HepG2 (cell line): ENCODE results near the gene SEC16A. TPM values are rescaled to one million over a fixed set of nuclear protein-coding genes. Genes with fewer than 3 reads are reported as not detected.

Source experiments
- AGO2 ChIP-seq: fragments of 200-400 bp; formaldehyde crosslinking; optimal IDR thresholded peaks from 2 replicates; pipeline ENCODE3; 2017; ENCODE audit warnings: mild to moderate bottlenecking, low read depth, low read length, moderate library complexity
- BRCA1 ChIP-seq: sonication (generic); formaldehyde crosslinking; IDR thresholded peaks from 2 replicates; pipeline ENCODE4 v1.4.0; 2020; ENCODE audit warnings: missing genetic modification reagents
- CAMTA2 ChIP-seq: sonication (generic); formaldehyde crosslinking; IDR thresholded peaks from 2 replicates; pipeline ENCODE4 v1.4.0; 2020; ENCODE audit warnings: mild to moderate bottlenecking, missing genetic modification reagents, borderline replicate concordance
- EED ChIP-seq: sonication (generic); formaldehyde crosslinking; IDR thresholded peaks from 2 replicates; pipeline ENCODE4 v1.5.0; 2020; ENCODE audit warnings: mild to moderate bottlenecking, missing genetic modification reagents
- JDP2 ChIP-seq: sonication (generic); formaldehyde crosslinking; IDR thresholded peaks from 2 replicates; pipeline ENCODE4 v1.8.1; 2022; ENCODE audit warnings: missing genetic modification reagents, borderline replicate concordance
- KDM1A ChIP-seq: IDR thresholded peaks from 2 replicates; pipeline ENCODE4 v1.6.1; 2016; ENCODE audit warnings: missing compliant biosample characterization
- MZF1 ChIP-seq: sonication (generic); formaldehyde crosslinking; IDR thresholded peaks from 2 replicates; pipeline ENCODE4 v1.8.1; 2023; ENCODE audit warnings: mild to moderate bottlenecking, missing genetic modification reagents, borderline replicate concordance
- NR1H2 ChIP-seq: sonication (generic); formaldehyde crosslinking; IDR thresholded peaks from 2 replicates; pipeline ENCODE4 v1.8.1; 2022; ENCODE audit warnings: low read depth, missing genetic modification reagents, borderline replicate concordance
- NR2F1 ChIP-seq, 2 experiments: fragments of 450-650 bp in 1 of 2; formaldehyde crosslinking in 1 of 2; IDR thresholded peaks; 2 replicates each; pipeline versions ENCODE4 v1.5.0 to v1.6.1; 2016 to 2020; ENCODE audit warnings: mild to moderate bottlenecking in 1 of 2, missing compliant biosample characterization in 1 of 2, missing genetic modification reagents in 1 of 2, moderate library complexity in 1 of 2
- PCBP2 ChIP-seq: fragments of 200-400 bp; formaldehyde crosslinking; optimal IDR thresholded peaks from 2 replicates; pipeline ENCODE3; 2018; ENCODE audit warnings: low read length, low read depth; ENCODE audit not compliant: poor library complexity, severe bottlenecking
- POLR2AphosphoS5 ChIP-seq: IDR thresholded peaks from 2 replicates; pipeline ENCODE4 v1.6.1; 2012; ENCODE audit warnings: low read depth, low read length
- PRDM10 ChIP-seq: sonication (generic); formaldehyde crosslinking; IDR thresholded peaks from 2 replicates; pipeline ENCODE4 v1.4.0; 2020; ENCODE audit warnings: low read depth, missing genetic modification reagents
- SAP130 ChIP-seq: IDR thresholded peaks from 2 replicates; pipeline ENCODE4 v1.6.1; 2016; ENCODE audit warnings: low read depth
- SNAPC2 ChIP-seq: sonication (generic); formaldehyde crosslinking; IDR thresholded peaks from 2 replicates; pipeline ENCODE4 v1.8.1; 2022; ENCODE audit warnings: mild to moderate bottlenecking, missing genetic modification reagents
- SOX5 ChIP-seq: IDR thresholded peaks from 2 replicates; pipeline ENCODE4 v1.6.1; 2016; ENCODE audit warnings: borderline replicate concordance
- ZBTB20 ChIP-seq: sonication (generic); formaldehyde crosslinking; IDR thresholded peaks from 2 replicates; pipeline ENCODE4 v1.8.1; 2023; ENCODE audit warnings: missing genetic modification reagents, low read depth, mild to moderate bottlenecking, borderline replicate concordance
- ZFP37 ChIP-seq: sonication (generic); formaldehyde crosslinking; IDR thresholded peaks from 2 replicates; pipeline ENCODE4 v1.4.0; 2020; ENCODE audit warnings: missing genetic modification reagents, borderline replicate concordance
- ZFP41 ChIP-seq: sonication (generic); formaldehyde crosslinking; IDR thresholded peaks from 2 replicates; pipeline ENCODE4 v1.4.0; 2020; ENCODE audit warnings: mild to moderate bottlenecking, missing genetic modification reagents, borderline replicate concordance
- ZFY ChIP-seq: sonication (generic); formaldehyde crosslinking; IDR thresholded peaks from 2 replicates; pipeline ENCODE4 v1.4.0; 2020; ENCODE audit warnings: missing genetic modification reagents
- ZIK1 ChIP-seq: sonication (generic); formaldehyde crosslinking; IDR thresholded peaks from 2 replicates; pipeline ENCODE4 v1.5.0; 2020; ENCODE audit warnings: mild to moderate bottlenecking, low read depth, missing genetic modification reagents, borderline replicate concordance
- ZNF18 ChIP-seq: sonication (generic); formaldehyde crosslinking; IDR thresholded peaks from 2 replicates; pipeline ENCODE4 v1.8.0; 2022; ENCODE audit warnings: mild to moderate bottlenecking, missing genetic modification reagents; ENCODE audit not compliant: insufficient replicate concordance
- ZNF441 ChIP-seq: sonication (generic); formaldehyde crosslinking; IDR thresholded peaks from 2 replicates; pipeline ENCODE4 v1.7.0; 2021; ENCODE audit warnings: missing genetic modification reagents, borderline replicate concordance
- ZNF720 ChIP-seq: sonication (generic); formaldehyde crosslinking; IDR thresholded peaks from 2 replicates; pipeline ENCODE4 v1.4.0; 2020; ENCODE audit warnings: missing genetic modification reagents
- polyA plus RNA-seq, 8 experiments: library from polyadenylated mRNA; depleted of rRNA in 3 of 8; stranded (reverse) in 7 of 8; unstranded in 1 of 8; fragments of >200 nt; fragmentation: Illumina TruSeq in 4 of 8; extraction: Trizol in 4 of 8; gene quantifications; 2 replicates each; pipeline versions ENCODE4 v1.2.1 to v1.2.3, GENCODE V29; 2011 to 2016; ENCODE audit warnings: low read depth in 4 of 8, missing spikeins in 1 of 8, mixed read lengths in 1 of 8; ENCODE audit not compliant: insufficient read depth in 1 of 8
- total RNA-seq, 5 experiments: library from RNA; depleted of rRNA; stranded (reverse); fragments of >200 nt; fragmentation: Illumina TruSeq; extraction: Trizol; gene quantifications; 2 replicates each; pipeline ENCODE4 v1.2.3, GENCODE V29; 2016; ENCODE audit warnings: low read depth in 1 of 5
- TF ChIP-seq, protein P1 (sequence below): sonication (generic); formaldehyde crosslinking; IDR thresholded peaks from 2 replicates; pipeline ENCODE4 v1.4.0; 2020; ENCODE audit warnings: low read depth, mild to moderate bottlenecking, missing genetic modification reagents

Gene SEC16A
- total and polyA plus RNA-seq, 2 of the 13 experiments (the other 11 are each of a cell fraction or from before 2014, with no cell fraction given) = 15.9 to 18.9 TPM

- TF ChIP-seq ZBTB20 (CRISPR knock-in tag) (no peak; the same call in 1 of the 2 replicates), JDP2 (CRISPR knock-in tag) (no peak), BRCA1 (no peak), ZNF720 (CRISPR knock-in tag) (no peak), EED (CRISPR knock-in tag) (no peak), ZFY (peak; percentile 77), NR2F1 (CRISPR knock-in tag; IDR thresholded peaks at IDR 0.05) (no peak), SOX5 (CRISPR knock-in tag) (no peak), SNAPC2 (0 out of 2 replicates have a peak, but pooled peaks have one; percentile 45), PRDM10 (no peak), ZNF441 (CRISPR knock-in tag) (no peak), CAMTA2 (CRISPR knock-in tag) (no peak), ZFP41 (CRISPR knock-in tag) (no peak), ZFP37 (CRISPR knock-in tag) (no peak), SAP130 (peak; percentile 91), AGO2 (peak; percentile 69), POLR2AphosphoS5 (peak; percentile 61), PCBP2 (no peak), KDM1A (no peak), NR1H2 (no peak), ZIK1 (peak; percentile 68; the same call in 1 of the 2 replicates), MZF1 (no peak), ZNF18 (CRISPR knock-in tag) (no peak)
- TF ChIP-seq, protein P1, sequence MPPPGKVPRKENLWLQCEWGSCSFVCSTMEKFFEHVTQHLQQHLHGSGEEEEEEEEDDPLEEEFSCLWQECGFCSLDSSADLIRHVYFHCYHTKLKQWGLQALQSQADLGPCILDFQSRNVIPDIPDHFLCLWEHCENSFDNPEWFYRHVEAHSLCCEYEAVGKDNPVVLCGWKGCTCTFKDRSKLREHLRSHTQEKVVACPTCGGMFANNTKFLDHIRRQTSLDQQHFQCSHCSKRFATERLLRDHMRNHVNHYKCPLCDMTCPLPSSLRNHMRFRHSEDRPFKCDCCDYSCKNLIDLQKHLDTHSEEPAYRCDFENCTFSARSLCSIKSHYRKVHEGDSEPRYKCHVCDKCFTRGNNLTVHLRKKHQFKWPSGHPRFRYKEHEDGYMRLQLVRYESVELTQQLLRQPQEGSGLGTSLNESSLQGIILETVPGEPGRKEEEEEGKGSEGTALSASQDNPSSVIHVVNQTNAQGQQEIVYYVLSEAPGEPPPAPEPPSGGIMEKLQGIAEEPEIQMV (CRISPR knock-in tag) = peak; percentile 65
Observed at GRCh38 chr9:136400038-136400834, 82.6 kb downstream of the SEC16A start, which contains the start of gene SNAPC4 (continued).
